NCI-H774 (cell line): Measurements from ENCODE around the gene SH3RF3.

Experiments
- DNase-seq: peaks from one replicate; lab custom pipeline; 2025; lab: John Stamatoyannopoulos, UW

The SH3RF3 gene

GRCh38 chr2:109311771-109312170 is 182.8 kb downstream of the SH3RF3 start:
- DNase-seq: no peak

DNA sequence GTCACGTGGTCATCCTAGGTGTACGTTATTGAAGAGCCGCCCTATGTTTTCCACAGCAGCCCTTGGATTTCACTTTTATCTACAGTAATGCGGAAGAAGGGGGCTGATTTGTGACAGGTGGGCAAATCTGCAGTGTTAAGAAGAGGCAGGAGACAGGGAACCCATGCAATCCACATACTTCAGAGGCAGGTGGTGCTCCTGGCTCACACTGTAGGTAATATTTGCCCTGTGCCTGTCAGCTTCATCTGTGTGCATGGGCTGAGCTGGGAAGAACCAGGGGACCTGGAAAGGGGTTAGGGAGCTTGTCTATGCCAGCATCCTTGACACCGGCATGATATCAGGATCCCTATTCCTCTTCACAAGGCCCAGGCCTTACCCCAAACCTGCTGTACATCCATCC is 183.9 kb downstream of the SH3RF3 start:
- DNase-seq: no peak

- DNase-seq: no peak
These were observed 184.3 kb downstream of the SH3RF3 start for GRCh38 chr2:109313343-109313742.

DNA sequence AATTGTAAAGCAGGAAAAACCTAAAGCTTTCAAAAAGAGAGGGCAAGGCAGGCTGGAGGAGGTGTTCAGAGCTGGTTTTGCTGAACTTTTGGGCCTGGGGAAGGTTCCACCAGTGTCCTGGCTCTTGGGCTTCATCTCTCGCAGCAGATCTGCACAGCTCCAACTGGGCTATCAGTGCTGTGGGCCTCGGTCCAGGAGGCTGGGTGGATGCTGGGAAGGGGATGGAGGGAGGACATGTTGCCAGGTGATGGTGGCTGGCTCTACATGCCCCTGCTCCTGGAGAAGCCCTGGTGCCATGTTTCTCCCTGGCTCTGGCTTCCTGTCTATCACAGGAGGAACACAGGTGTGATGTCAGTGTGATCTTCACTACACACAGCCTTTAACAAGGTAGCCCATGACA is 187.1 kb downstream of the SH3RF3 start:
- no peak for DNase-seq

DNA sequence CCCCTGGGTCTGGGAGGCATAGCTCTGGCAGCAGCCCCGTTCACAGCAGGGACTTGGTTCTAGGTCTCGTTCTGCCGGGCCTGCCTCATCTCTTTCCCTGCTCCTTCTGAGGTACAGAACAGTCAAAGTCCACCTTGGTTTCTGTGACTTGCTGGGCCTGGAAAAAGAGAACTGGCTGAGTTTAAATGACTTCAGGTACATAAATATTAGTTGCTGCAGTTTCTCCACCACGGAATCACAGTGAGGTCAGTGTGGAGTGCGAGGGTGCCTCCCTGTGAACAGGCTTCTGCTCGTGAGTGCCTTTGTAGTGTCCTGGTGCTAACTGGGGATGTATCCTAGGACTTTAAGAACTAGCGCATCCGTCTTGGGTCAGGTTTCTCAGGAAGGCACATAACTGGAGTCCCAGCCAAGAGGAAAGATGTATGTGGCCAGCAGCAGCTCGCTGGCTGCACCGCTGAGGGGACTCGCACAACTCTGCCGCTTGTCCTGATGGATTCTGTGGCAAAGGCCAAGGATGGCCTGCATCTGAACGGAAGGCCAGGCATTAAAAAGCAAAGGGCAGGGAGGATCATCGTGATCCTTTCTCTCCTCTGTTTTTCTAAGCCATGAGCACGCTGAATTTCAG is 188.6 kb downstream of the SH3RF3 start:
- DNase-seq: no peak

DNA sequence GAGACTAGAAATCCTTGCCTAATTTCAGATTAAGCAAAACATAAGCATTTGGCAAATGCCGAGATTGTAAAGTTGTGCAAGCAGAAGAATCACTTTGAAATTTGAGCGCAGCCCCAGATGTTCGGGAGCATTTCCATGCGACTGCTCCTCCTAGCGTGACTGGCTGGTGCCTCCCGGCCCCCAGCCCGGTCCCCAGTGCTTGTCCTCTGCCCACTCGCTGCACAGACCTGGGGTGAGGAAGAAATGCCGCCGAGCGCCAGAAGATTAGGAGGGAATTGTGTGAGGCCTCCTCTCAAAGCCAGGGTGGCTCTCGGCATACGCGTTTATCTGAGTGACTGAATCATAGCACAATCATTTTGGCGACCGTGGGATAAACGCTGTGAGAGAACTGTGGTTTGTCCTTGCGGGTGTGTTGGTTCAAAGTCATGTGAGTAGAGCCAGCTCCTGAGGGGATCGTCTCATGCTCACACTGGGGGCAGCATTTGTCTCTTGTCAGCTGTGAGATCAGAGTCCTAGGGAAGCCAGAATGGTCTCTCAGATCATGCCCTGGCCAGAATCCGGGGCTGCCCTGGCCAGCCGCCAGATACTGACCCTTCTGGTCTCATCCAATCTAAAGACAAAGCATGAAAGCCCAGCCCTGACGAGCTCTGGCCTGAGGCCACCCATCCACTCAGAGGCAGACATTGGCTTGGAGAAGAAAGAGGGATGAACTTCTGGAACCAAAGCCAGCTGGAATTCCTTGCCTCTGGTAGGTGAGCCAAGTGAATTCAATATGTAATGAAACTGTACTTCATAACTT is 189.3 kb downstream of the SH3RF3 start:
- no peak for DNase-seq

GRCh38 chr2:109318949-109319342 is 189.9 kb downstream of the SH3RF3 start:
- no peak for DNase-seq

GRCh38 chr2:109320195-109320922 is 191.4 kb downstream of the SH3RF3 start:
- no peak for DNase-seq

DNA sequence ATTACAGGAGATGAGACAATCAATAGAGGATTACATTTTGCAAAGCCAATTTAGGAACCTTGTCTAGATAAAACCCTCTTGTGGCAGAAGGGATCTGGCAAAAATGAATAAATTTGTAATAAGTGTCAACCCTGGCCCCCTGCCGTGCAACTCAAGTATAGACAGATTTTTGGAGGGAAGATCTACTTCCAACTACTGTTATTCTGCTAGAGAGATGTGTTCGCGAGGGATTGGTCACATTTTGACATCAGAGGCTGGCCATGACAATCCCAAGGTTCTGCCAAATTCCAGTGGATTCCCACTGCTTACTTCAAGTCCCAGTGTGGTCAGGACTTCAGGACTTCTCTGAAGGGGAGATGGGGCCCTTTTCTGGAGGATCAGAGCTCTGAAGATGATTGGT is 192.6 kb downstream of the SH3RF3 start:
- no peak for DNase-seq

DNA sequence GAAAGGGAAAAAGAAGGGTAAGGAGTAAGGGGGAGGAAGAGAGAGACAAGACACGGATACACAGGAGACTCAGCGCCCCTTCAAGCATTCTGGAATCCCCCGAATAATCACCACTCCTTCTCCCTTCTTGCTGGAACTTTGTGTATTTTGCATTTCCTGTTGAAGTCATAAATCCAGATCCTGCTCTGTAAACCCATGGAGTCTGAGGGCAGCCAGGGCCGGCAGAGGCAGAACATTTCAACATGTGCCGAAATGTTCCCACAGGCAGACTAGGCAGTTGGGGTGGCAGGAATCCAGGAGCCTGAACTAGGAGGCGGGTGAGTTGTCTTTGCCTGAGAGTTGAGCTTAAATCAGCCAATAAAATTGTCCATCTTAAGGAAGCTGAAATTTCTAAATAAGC is 193.1 kb downstream of the SH3RF3 start:
- no peak for DNase-seq

- no peak for DNase-seq
These were observed 193.6 kb downstream of the SH3RF3 start for GRCh38 chr2:109322641-109323040.

DNA sequence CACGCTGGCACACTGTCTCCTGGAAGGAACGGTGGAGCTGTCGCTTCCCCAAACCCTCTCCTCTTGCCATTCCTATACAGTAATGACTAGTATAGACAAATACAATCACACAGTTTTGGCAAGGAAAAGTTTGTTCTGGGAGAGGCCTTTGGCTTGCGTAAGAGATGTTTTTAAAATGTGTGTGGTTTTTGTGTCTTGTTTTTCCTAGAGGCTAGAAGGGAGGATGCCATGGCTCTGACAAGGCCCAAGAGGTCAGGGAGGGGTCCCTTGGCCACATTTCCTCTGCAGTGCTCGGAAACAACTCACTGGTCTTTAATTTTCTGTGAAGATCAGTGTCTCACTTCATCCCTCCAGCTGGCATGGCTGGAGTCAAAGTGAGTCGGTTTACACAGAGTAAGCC is 195.9 kb downstream of the SH3RF3 start:
- DNase-seq: no peak

DNA sequence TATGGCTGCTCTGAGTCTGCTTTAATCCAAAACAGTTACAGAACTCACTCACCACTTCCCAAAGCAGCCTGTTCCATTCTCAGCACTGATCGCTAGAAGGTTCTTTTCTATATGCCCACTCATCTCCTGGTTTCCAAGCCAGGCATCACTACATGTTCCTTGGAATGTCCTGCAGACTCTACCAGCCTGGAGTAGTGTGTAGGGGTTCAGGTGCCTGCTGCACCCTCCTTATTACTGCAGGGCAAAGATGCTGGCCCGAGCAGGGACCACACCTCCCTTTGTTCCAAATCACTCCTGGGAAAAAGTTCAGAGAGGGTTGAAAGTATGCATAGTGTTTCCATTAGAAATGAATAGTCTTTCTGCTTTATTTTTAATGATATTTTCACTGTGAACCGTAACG is 196.6 kb downstream of the SH3RF3 start:
- no peak for DNase-seq

GRCh38 chr2:109326306-109326705 is 197.3 kb downstream of the SH3RF3 start:
- DNase-seq: no peak

DNA sequence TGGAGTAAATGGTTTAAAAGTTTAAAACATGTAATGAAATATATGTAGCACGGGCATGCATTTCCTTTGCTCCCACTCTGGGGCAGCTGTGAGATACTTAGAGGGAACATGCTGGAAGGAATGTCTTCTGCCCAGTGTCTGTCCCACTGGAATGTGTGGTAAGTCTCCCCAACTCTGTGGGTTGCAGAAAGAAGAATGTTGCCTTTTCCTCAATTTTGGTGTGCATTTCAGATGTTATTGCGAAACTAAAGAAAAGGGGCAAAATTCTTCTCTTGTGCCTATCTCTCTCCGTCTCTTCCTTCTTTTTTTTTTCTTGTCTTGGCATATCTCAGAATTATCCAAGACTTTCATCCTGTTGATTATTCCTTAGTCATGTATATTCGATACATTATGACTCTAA is 201.1 kb downstream of the SH3RF3 start:
- no peak for DNase-seq

DNA sequence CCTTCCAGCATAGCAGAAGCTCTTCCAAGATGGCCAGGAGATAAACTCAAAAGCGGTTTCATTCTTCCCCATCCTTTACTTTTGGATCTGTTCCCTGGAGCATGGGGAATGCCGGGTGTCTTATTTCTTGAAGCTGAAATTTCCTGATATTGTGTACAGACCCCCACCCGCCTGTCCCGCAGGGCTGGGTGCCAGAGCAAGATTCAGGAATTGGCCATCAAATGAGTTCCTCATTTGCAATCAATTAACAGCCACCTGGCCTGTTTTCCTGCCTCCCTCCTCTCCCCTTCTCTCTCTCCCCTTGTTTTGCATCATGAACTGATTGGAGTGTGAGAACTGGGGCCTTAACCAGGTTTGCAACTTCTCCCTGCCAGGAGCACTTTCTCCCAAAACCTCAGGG is 202.1 kb downstream of the SH3RF3 start:
- DNase-seq: no peak

GRCh38 chr2:109331896-109332848 is 203.2 kb downstream of the SH3RF3 start:
- no peak for DNase-seq

- no peak for DNase-seq
These were observed 203.9 kb downstream of the SH3RF3 start for GRCh38 chr2:109332880-109333279.

DNA sequence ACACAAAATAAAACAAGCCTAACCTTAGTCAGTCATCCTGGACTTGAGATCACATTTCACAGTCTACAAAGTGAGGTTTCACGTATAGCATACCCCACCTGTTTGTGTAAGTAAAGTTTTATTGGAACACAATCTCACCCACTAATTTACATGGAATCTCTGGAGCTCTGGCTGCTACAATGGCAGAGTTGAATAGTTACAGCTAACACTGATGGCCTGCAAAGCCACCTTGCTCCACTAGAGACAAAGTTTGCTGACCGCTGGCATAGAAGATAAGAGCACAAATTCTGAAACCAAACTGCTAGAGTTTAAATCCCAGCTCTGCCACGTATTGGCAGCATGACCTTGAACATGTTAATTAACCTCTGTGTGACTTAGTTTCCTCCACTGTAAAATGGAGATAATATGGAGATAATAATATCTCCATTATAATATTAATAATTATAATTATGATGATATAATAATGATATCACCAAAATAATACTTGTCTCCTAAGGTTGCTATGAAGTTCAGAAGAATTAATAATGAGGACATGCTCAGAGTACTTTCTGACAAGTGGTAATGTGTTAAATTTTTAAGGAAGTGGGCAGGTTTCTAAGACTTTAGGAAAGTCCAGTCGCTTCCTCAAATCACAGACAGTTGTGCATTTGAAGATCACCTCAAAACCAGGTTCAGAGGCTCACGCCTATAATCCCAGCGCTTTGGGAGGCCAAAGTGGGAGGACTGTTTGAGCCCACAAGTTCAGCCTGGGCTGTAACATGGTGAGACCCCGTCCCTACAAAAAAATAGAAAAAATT is 204.6 kb downstream of the SH3RF3 start:
- no peak for DNase-seq

GRCh38 chr2:109335631-109336176 is 206.7 kb downstream of the SH3RF3 start:
- no peak for DNase-seq

DNA sequence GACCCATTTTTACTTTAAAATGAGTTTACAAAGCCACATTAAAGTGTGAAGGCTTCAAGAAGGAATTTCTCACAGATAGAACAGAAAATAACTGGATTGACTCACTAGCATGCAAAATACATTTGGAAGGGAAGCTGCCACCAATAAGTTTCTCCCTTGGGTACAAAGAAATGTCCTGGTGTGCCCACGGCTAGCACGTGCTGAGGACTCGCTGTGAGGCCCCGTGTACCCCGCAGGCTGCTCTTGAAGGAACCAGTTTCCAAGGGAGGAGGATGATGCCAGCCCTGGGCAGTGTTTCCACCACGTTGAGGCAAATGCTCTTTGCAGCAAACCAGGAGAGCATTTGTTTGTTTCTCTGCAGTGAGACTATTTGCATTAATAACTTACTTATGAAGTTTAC is 207.3 kb downstream of the SH3RF3 start:
- no peak for DNase-seq
